SK-N-MC (cell line): Measurements from ENCODE around the gene CLN6.

Source experiments
- EZH2 ChIP-seq: fragments of 200-600 bp; sonication (generic); IDR thresholded peaks from one replicate; pipeline ENCODE4 v1.6.1; 2017; ENCODE audit warnings: antibody characterized with exemption
- FOXP2 ChIP-seq: optimal IDR thresholded peaks from 2 replicates; pipeline ENCODE3; 2011; ENCODE audit warnings: mild to moderate bottlenecking, moderate library complexity; ENCODE audit not compliant: insufficient read depth; ENCODE audit errors: extremely low read length, control extremely low read depth

DNA sequence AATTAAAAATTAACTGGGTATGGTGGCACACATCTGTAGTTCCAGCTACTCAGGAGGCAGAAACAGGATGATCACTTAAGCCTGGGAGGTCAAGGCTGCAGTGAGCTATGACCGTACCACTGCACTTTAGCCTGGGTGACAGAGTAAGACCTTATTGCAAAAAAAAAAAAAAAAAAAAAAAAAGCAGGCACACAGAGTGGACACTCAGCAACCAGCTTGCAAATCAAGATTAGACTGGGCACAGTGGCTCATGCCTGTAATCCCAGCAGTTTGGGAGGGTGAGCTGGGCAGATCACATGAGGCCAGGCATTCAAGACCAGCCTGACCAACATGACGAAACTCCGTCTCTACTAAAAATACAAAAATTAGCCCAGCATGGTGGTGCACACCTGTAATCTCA is 5.4 kb downstream of the CLN6 start:
- TF ChIP-seq FOXP2 (no peak), EZH2 (no peak)
